Esophagus squamous epithelium (tissue), 5 donors: ENCODE results near the gene COPS8. TPM values are rescaled to one million over a fixed set of nuclear protein-coding genes. Genes with fewer than 3 reads are reported as not detected.

Experiments
- DNase-seq: peaks from one replicate; lab custom pipeline; 2025; lab: John Stamatoyannopoulos, UW
- H3K27ac ChIP-seq, 4 donors: fragments of 200-600 bp; sonication (generic); one replicate each; pipeline ENCODE4 v1.5.1; 2016 to 2019; ENCODE audit warnings: mild to moderate bottlenecking in 1 of 4
- H3K27me3 ChIP-seq, 4 donors: fragments of 200-600 bp; sonication (generic); 1 replicate in 3 of 4; 2 replicates in 1 of 4; pipeline versions ENCODE4 v1.5.1 to v1.6.0; 2017 to 2021; ENCODE audit warnings: antibody characterized with exemption in 1 of 4
- H3K36me3 ChIP-seq, 3 donors: fragments of 200-600 bp; sonication (generic); one replicate each; pipeline ENCODE4 v1.5.1; 2016 to 2019
- H3K4me1 ChIP-seq, 3 donors: fragments of 200-600 bp; sonication (generic); one replicate each; pipeline ENCODE4 v1.5.1; 2017 to 2019
- H3K4me3 ChIP-seq, 4 donors: fragments of 200-600 bp; sonication (generic); 1 replicate in 3 of 4; 2 replicates in 1 of 4; pipeline ENCODE4 v1.5.1; 2016 to 2019; ENCODE audit warnings: mild to moderate bottlenecking in 2 of 4, moderate library complexity in 1 of 4
- H3K9me3 ChIP-seq, 3 donors: fragments of 200-600 bp; sonication (generic); one replicate each; pipeline ENCODE4 v1.5.1; 2016 to 2019
- CTCF ChIP-seq, 6 experiments: fragments of 450-650 bp in 4 of 6; fragments of 200-600 bp in 2 of 6; sonication (generic) in 2 of 6; IDR thresholded peaks; one replicate each; pipeline ENCODE4 v1.5.1; 2016 to 2019; ENCODE audit warnings: antibody characterized with exemption in 6 of 6, mild to moderate bottlenecking in 4 of 6, moderate library complexity in 4 of 6
- POLR2A ChIP-seq, 4 donors: fragments of 450-650 bp; IDR thresholded peaks; one replicate each; pipeline ENCODE4 v1.6.1; 2017; ENCODE audit warnings: antibody characterized with exemption in 4 of 4, mild to moderate bottlenecking in 4 of 4, moderate library complexity in 3 of 4
- WGBS, 2 donors: methylation state at CpG; one replicate each; pipeline ENCODE4 v1.1.5; 2018; 5-methylcytosine and 5-hydroxymethylcytosine counted together
- intact Hi-C: fragments of 100-400 bp; cut with DNase I; formaldehyde crosslinking; loops from one replicate; pipeline ENCODE4 v1.15.0; 2022
- total RNA-seq, 4 donors: library from RNA; depleted of rRNA; stranded (reverse); fragments of >200 nt; gene quantifications; one replicate each; pipeline ENCODE4 v1.1.0, GENCODE V29; 2016
- donor health status: DM: yes; HTN: yes; CAD: no.

Gene COPS8
- total RNA-seq, 4 donors from 2014 or later: 26.9 to 69.0 (median 54.6) TPM

GRCh38 chr2:237058423-237058822 is 27.3 kb upstream of the COPS8 start:
- intact Hi-C loops: no loop called here
- TF ChIP-seq POLR2A (IDR thresholded peaks at IDR 0.05) (no peak), CTCF (IDR thresholded peaks at IDR 0.05) (no peak)
- 88% methylated on average over 8 of the region's 11 CpGs; no CpG with 5 or more reads in 1 of the 2 donors for WGBS, 2 donors
- H3K9me3 ChIP-seq: no peaks in the 10 kb centered on the region
- H3K27me3 ChIP-seq: no peaks in the 10 kb centered on the region
- no peak overlapping the region for H3K4me3 ChIP-seq
- peaks cover 0 to 20% (median 0%) of the 10 kb centered on the region in 3 donors for H3K4me1 ChIP-seq
- H3K36me3 ChIP-seq: no peaks in the 10 kb centered on the region
- no peak for DNase-seq
- H3K27ac ChIP-seq: no peak overlapping the region

GRCh38 chr2:237059155-237059875 is 26.4 kb upstream of the COPS8 start:
- no peak for DNase-seq
- Histone ChIP-seq H3K27ac (peak overlapping the region in 1 of 4 donors; percentile 32), H3K27me3 (no peaks in the 10 kb centered on the region), H3K4me3 (no peak overlapping the region), H3K36me3 (no peaks in the 10 kb centered on the region), H3K9me3 (no peaks in the 10 kb centered on the region), H3K4me1 (peaks cover 0 to 20% (median 0%) of the 10 kb centered on the region in 3 donors)
- TF ChIP-seq CTCF (IDR thresholded peaks at IDR 0.05) (no peak), POLR2A (IDR thresholded peaks at IDR 0.05) (no peak)
- 65 to 73% methylated on average over 6 to 8 of the region's 8 CpGs for WGBS, 2 donors
- intact Hi-C loops: no loop called here

GRCh38 chr2:237060534-237061312 is 25.0 kb upstream of the COPS8 start:
- no peaks in the 10 kb centered on the region for H3K9me3 ChIP-seq
- 20 to 21% methylated on average over 13 to 15 of the region's 15 CpGs for WGBS, 2 donors
- peaks cover 0 to 20% (median 0%) of the 10 kb centered on the region in 3 donors for H3K4me1 ChIP-seq
- intact Hi-C loops: loop anchor here (5.0 kb wide), 1 partner anchor 708 kb away; no protein-coding TSS in a partner anchor
- DNase-seq: no peak
- H3K4me3 ChIP-seq: no peak overlapping the region
- no peaks in the 10 kb centered on the region for H3K27me3 ChIP-seq
- TF ChIP-seq POLR2A (IDR thresholded peaks at IDR 0.05) (no peak), CTCF (IDR thresholded peaks at IDR 0.05) (peak; percentile 41 to 78 (median 55))
- H3K27ac ChIP-seq: no peak overlapping the region
- no peaks in the 10 kb centered on the region for H3K36me3 ChIP-seq

GRCh38 chr2:237061356-237061755 is 24.3 kb upstream of the COPS8 start:
- Histone ChIP-seq H3K9me3 (no peaks in the 10 kb centered on the region), H3K4me1 (peaks cover 0 to 15% (median 0%) of the 10 kb centered on the region in 3 donors), H3K4me3 (no peak overlapping the region), H3K36me3 (no peaks in the 10 kb centered on the region), H3K27ac (no peak overlapping the region), H3K27me3 (no peaks in the 10 kb centered on the region)
- no peak for TF ChIP-seq CTCF (IDR thresholded peaks at IDR 0.05)
- no peak for TF ChIP-seq POLR2A (IDR thresholded peaks at IDR 0.05)
- intact Hi-C loops: loop anchor here (5.0 kb wide), 1 partner anchor 709 kb away; no protein-coding TSS in a partner anchor
- no peak for DNase-seq
- 69 to 78% methylated on average over 7 to 8 of the region's 12 CpGs for WGBS, 2 donors

GRCh38 chr2:237062585-237062984 is 23.1 kb upstream of the COPS8 start:
- 78 to 88% methylated on average over 3 to 4 of the region's 4 CpGs for WGBS, 2 donors
- no peak overlapping the region for H3K4me3 ChIP-seq
- no peaks in the 10 kb centered on the region for H3K9me3 ChIP-seq
- TF ChIP-seq POLR2A (IDR thresholded peaks at IDR 0.05) (no peak), CTCF (IDR thresholded peaks at IDR 0.05) (no peak)
- no peak for DNase-seq
- H3K36me3 ChIP-seq: no peaks in the 10 kb centered on the region
- no peak overlapping the region for H3K27ac ChIP-seq
- H3K27me3 ChIP-seq: no peaks in the 10 kb centered on the region
- intact Hi-C loops: loop anchor here (5.0 kb wide), 1 partner anchor 710 kb away; no protein-coding TSS in a partner anchor
- H3K4me1 ChIP-seq: peaks cover 0 to 15% (median 0%) of the 10 kb centered on the region in 3 donors
